GM11168 (cell line): Measurements from ENCODE around the gene ABO.
"Not testable (repeated sequence)": the region's sequence is repeated elsewhere in the genome, so short reads cannot be mapped to it uniquely, and the experiment has no call there.

Experiments used
- in situ Hi-C: fragments of 300-500 bp; cut with MboI; formaldehyde crosslinking; loops from one replicate; pipeline ENCODE4 v1.12.0; 2022; ENCODE audit warnings: low sequenced_read_pairs; ENCODE audit not compliant: unreplicated experiment

ABO gene

GRCh38 chr9:133294257-133294656 is 19.3 kb upstream of the ABO start:
- in situ Hi-C loops: no loop called here

- in situ Hi-C loops: no loop called here
Measured at GRCh38 chr9:133290751-133291302, 15.8 kb upstream of the ABO start.

GRCh38 chr9:133286523-133286922 is 11.5 kb upstream of the ABO start:
- in situ Hi-C loops: no loop called here

GRCh38 chr9:133285252-133285775 is 10.3 kb upstream of the ABO start:
- in situ Hi-C loops: no loop called here

GRCh38 chr9:133284362-133284761 is 9.4 kb upstream of the ABO start:
- in situ Hi-C loops: no loop called here

- in situ Hi-C loops: not testable (repeated sequence)
Measured at GRCh38 chr9:133283255-133284032, 8.4 kb upstream of the ABO start.

- in situ Hi-C loops: no loop called here
Measured at GRCh38 chr9:133282464-133283238, 7.7 kb upstream of the ABO start.

- in situ Hi-C loops: no loop called here
Measured at GRCh38 chr9:133280392-133280791, 5.4 kb upstream of the ABO start.

- in situ Hi-C loops: no loop called here
Measured at GRCh38 chr9:133278161-133279114, 3.4 kb upstream of the ABO start.

GRCh38 chr9:133277467-133277866 is 2.5 kb upstream of the ABO start:
- in situ Hi-C loops: no loop called here

- in situ Hi-C loops: no loop called here
Measured at GRCh38 chr9:133276923-133277322, 1.9 kb upstream of the ABO start.

GRCh38 chr9:133276001-133276884 is 1.2 kb upstream of the ABO start:
- in situ Hi-C loops: no loop called here

GRCh38 chr9:133274236-133275104 is 531 bp downstream of the ABO start:
- in situ Hi-C loops: no loop called here

GRCh38 chr9:133273819-133274218 is 1.2 kb downstream of the ABO start:
- in situ Hi-C loops: no loop called here

GRCh38 chr9:133273098-133273497 is 1.9 kb downstream of the ABO start:
- in situ Hi-C loops: no loop called here

- in situ Hi-C loops: no loop called here
Measured at GRCh38 chr9:133269537-133270362, 5.3 kb downstream of the ABO start.

GRCh38 chr9:133269136-133269535 is 5.9 kb downstream of the ABO start:
- in situ Hi-C loops: not testable (repeated sequence)
